Gastroesophageal sphincter (tissue), 4 donors: ENCODE measurements around the gene NAIF1. TPM values are rescaled to one million over a fixed set of nuclear protein-coding genes. Genes with fewer than 3 reads are reported as not detected.

Source experiments
- ATAC-seq: fragments of 150-250 bp; one replicate; pipeline ENCODE4 v1.9.1; 2016; ENCODE audit warnings: mild to moderate bottlenecking, moderate library complexity
- H3K27ac ChIP-seq, 4 donors: fragments of 200-600 bp; sonication (generic) in 3 of 4; 1 replicate in 3 of 4; 2 replicates in 1 of 4; pipeline ENCODE4 v1.5.1; 2016 to 2019
- H3K27me3 ChIP-seq: fragments of 200-600 bp; sonication (generic); one replicate; pipeline ENCODE4 v1.5.1; 2019
- H3K36me3 ChIP-seq, 2 donors: fragments of 200-600 bp; sonication (generic); one replicate each; pipeline ENCODE4 v1.5.1; 2019; ENCODE audit warnings: control low read depth in 1 of 2
- H3K4me1 ChIP-seq, 3 donors: fragments of 200-600 bp; sonication (generic); 1 replicate in 2 of 3; 2 replicates in 1 of 3; pipeline ENCODE4 v1.5.1; 2016 to 2019; ENCODE audit warnings: control low read depth in 2 of 3
- H3K4me3 ChIP-seq, 2 donors: fragments of 200-600 bp; sonication (generic); one replicate each; pipeline ENCODE4 v1.5.1; 2019; ENCODE audit warnings: mild to moderate bottlenecking in 1 of 2, moderate library complexity in 1 of 2
- H3K9me3 ChIP-seq, 3 donors: fragments of 200-600 bp; sonication (generic); one replicate each; pipeline ENCODE4 v1.5.1; 2017 to 2019; ENCODE audit warnings: control low read depth in 2 of 3
- CTCF ChIP-seq, 4 experiments: fragments of 200-600 bp in 2 of 4; fragments of 450-650 bp in 2 of 4; sonication (generic) in 1 of 4; IDR thresholded peaks; one replicate each; pipeline ENCODE4 v1.5.1; 2017 to 2019; ENCODE audit warnings: antibody characterized with exemption in 4 of 4, mild to moderate bottlenecking in 2 of 4, moderate library complexity in 2 of 4
- EP300 ChIP-seq: sonication (generic); formaldehyde crosslinking; IDR thresholded peaks from one replicate; pipeline ENCODE4 v1.6.1; 2017; ENCODE audit warnings: antibody characterized with exemption, mild to moderate bottlenecking
- POLR2A ChIP-seq, 2 donors: fragments of 450-650 bp; IDR thresholded peaks; one replicate each; pipeline ENCODE4 v1.6.1; 2017; ENCODE audit warnings: antibody characterized with exemption in 2 of 2, mild to moderate bottlenecking in 2 of 2, moderate library complexity in 1 of 2
- POLR2AphosphoS5 ChIP-seq: sonication (generic); formaldehyde crosslinking; IDR thresholded peaks from one replicate; pipeline ENCODE4 v1.6.1; 2017; ENCODE audit warnings: antibody characterized with exemption
- WGBS, 2 donors: methylation state at CpG; one replicate each; pipeline ENCODE4 v1.1.5; 2018; ENCODE audit warnings: low coverage in 1 of 2; 5-methylcytosine and 5-hydroxymethylcytosine counted together
- total RNA-seq, 4 donors: library from RNA; depleted of rRNA; stranded (reverse); fragments of >200 nt; gene quantifications; one replicate each; pipeline ENCODE4 v1.1.0, GENCODE V29; 2016

The NAIF1 gene
- total RNA-seq, 4 donors from 2014 or later = 5.3 to 11.4 (median 8.6) TPM

- H3K27me3 ChIP-seq = no peaks in the 10 kb centered on the region
- H3K9me3 ChIP-seq = no peaks in the 10 kb centered on the region
- peaks cover 0 to 58% (median 5%) of the 10 kb centered on the region in 3 donors for H3K4me1 ChIP-seq
- peaks cover 0 to 83% of the 10 kb centered on the region in 2 donors for H3K36me3 ChIP-seq
- TF ChIP-seq POLR2A (IDR thresholded peaks at IDR 0.05) (no peak), CTCF (IDR thresholded peaks at IDR 0.05) (no peak), EP300 (no peak), POLR2AphosphoS5 (no peak)
- 84% methylated on average over 4 of the region's 21 CpGs; no CpG with 5 or more reads in 1 of the 2 donors for WGBS, 2 donors
- H3K4me3 ChIP-seq = no peak overlapping the region
- ATAC-seq = no peak
- H3K27ac ChIP-seq = peak overlapping the region in 1 of 4 donors; percentile 0
Observed at GRCh38 chr9:128105538-128106175, 38.5 kb upstream of the NAIF1 start.

- Histone ChIP-seq H3K4me1 (peaks cover 0 to 66% (median 14%) of the 10 kb centered on the region in 3 donors), H3K36me3 (peaks cover 0 to 83% of the 10 kb centered on the region in 2 donors), H3K27ac (peak overlapping the region in 1 of 4 donors; percentile 29), H3K4me3 (no peak overlapping the region), H3K9me3 (no peaks in the 10 kb centered on the region), H3K27me3 (no peaks in the 10 kb centered on the region)
- no peak for ATAC-seq
- TF ChIP-seq POLR2AphosphoS5 = peak; percentile 3
- TF ChIP-seq CTCF (IDR thresholded peaks at IDR 0.05) = no peak
- no peak for TF ChIP-seq EP300
- 62 to 100% methylated on average over 2 to 3 of the region's 6 CpGs for WGBS, 2 donors
Observed at GRCh38 chr9:128104171-128104618, 37.1 kb upstream of the NAIF1 start.

- TF ChIP-seq POLR2A (IDR thresholded peaks at IDR 0.05) (no peak), CTCF (IDR thresholded peaks at IDR 0.05) (peak in 1 of 4 experiments; percentile 13)
Observed at GRCh38 chr9:128103589-128103962, 36.5 kb upstream of the NAIF1 start.

GRCh38 chr9:128102861-128103588, 35.9 kb upstream of the NAIF1 start:
- no peak for TF ChIP-seq CTCF (IDR thresholded peaks at IDR 0.05)
- TF ChIP-seq POLR2AphosphoS5 = no peak
- Histone ChIP-seq H3K36me3 (peaks cover 0 to 74% of the 10 kb centered on the region in 2 donors), H3K27ac (peak overlapping the region in 3 of 4 donors; percentile 14 to 94 (median 18)), H3K4me1 (peaks cover 0 to 66% (median 14%) of the 10 kb centered on the region in 3 donors), H3K4me3 (no peak overlapping the region), H3K27me3 (no peaks in the 10 kb centered on the region), H3K9me3 (no peaks in the 10 kb centered on the region)
- ATAC-seq = no peak
- WGBS, 2 donors = 83% methylated on average over 1 of the region's 23 CpGs; no CpG with 5 or more reads in 1 of the 2 donors

More at GRCh38 chr9:128103589-128103962, 36.5 kb upstream of the NAIF1 start:
- no peak for ATAC-seq
- 65% methylated on average over 5 of the region's 8 CpGs; no CpG with 5 or more reads in 1 of the 2 donors for WGBS, 2 donors
- Histone ChIP-seq H3K27ac (peak overlapping the region in 3 of 4 donors; percentile 14 to 27 (median 18)), H3K27me3 (no peaks in the 10 kb centered on the region), H3K36me3 (peaks cover 0 to 80% of the 10 kb centered on the region in 2 donors), H3K9me3 (no peaks in the 10 kb centered on the region), H3K4me3 (no peak overlapping the region), H3K4me1 (peaks cover 0 to 66% (median 14%) of the 10 kb centered on the region in 3 donors)
